DOHH2 (cell line): ENCODE data around the gene IMPDH1.

Experiments
- CTCF ChIP-seq: fragments of 200-600 bp; sonication (generic); IDR thresholded peaks from one replicate; pipeline ENCODE4 v1.5.1; 2014; ENCODE audit warnings: antibody characterized with exemption, mild to moderate bottlenecking, low read depth, low read length; ENCODE audit not compliant: poor library complexity, severe bottlenecking
- EZH2phosphoT487 ChIP-seq: fragments of 200-600 bp; sonication (generic); IDR thresholded peaks from 2 replicates; pipeline ENCODE4 v1.6.1; 2017; ENCODE audit warnings: borderline replicate concordance, mild to moderate bottlenecking, antibody characterized with exemption, low read length, moderate library complexity, mixed read lengths

GRCh38 chr7:128396357-128396756, 13.4 kb downstream of the IMPDH1 start:
- no peak for TF ChIP-seq CTCF
- TF ChIP-seq EZH2phosphoT487: no peak
